GM12872 (cell line): ENCODE measurements around the gene HOXA3.

Source experiments
- CTCF ChIP-seq: IDR thresholded peaks from 3 replicates; pipeline ENCODE4 v1.5.1; 2011; ENCODE audit warnings: low read depth, mild to moderate bottlenecking, low read length, moderate library complexity; ENCODE audit not compliant: insufficient read depth

The HOXA3 gene

GRCh38 chr7:27117887-27118491, 34.4 kb downstream of the HOXA3 start:
- TF ChIP-seq CTCF = no peak

GRCh38 chr7:27116962-27117886, 35.2 kb downstream of the HOXA3 start:
- TF ChIP-seq CTCF = no peak

- TF ChIP-seq CTCF = no peak
These were observed 36.1 kb downstream of the HOXA3 start for GRCh38 chr7:27116031-27116961.

GRCh38 chr7:27115221-27116026, 37.0 kb downstream of the HOXA3 start:
- TF ChIP-seq CTCF = no peak

GRCh38 chr7:27114881-27115220, 37.5 kb downstream of the HOXA3 start:
- no peak for TF ChIP-seq CTCF

- no peak for TF ChIP-seq CTCF
These were observed 38.2 kb downstream of the HOXA3 start for GRCh38 chr7:27113991-27114769.
